ENCODE measurements around the gene AGAP1.

Gene AGAP1

GRCh38 chr2:235820571-235820970 is 326.7 kb downstream of the AGAP1 start:
- in situ Hi-C loops (cut with MboI; ENCODE audit: low pct_unique_long_range_greater_than_20kb, low sequenced_read_pairs), result no loop called here
- DNase-seq, result no peak

GRCh38 chr2:235824331-235824730 is 330.5 kb downstream of the AGAP1 start:
- in situ Hi-C loops (cut with MboI; ENCODE audit: low pct_unique_long_range_greater_than_20kb, low sequenced_read_pairs), result no loop called here
- DNase-seq, result no peak

- no peak for DNase-seq
- in situ Hi-C loops (cut with MboI; ENCODE audit: low pct_unique_long_range_greater_than_20kb, low sequenced_read_pairs), result no loop called here
Measured at GRCh38 chr2:235825946-235826345, 332.1 kb downstream of the AGAP1 start.

- DNase-seq, result no peak
- in situ Hi-C loops (cut with MboI; ENCODE audit: low pct_unique_long_range_greater_than_20kb, low sequenced_read_pairs), result no loop called here
Measured at GRCh38 chr2:235826826-235827225, 333.0 kb downstream of the AGAP1 start.

GRCh38 chr2:235827585-235827992 is 333.7 kb downstream of the AGAP1 start:
- in situ Hi-C loops (cut with MboI; ENCODE audit: low pct_unique_long_range_greater_than_20kb, low sequenced_read_pairs), result no loop called here
- DNase-seq, result no peak

GRCh38 chr2:235829726-235830125 is 335.9 kb downstream of the AGAP1 start:
- DNase-seq, result no peak
- in situ Hi-C loops (cut with MboI; ENCODE audit: low pct_unique_long_range_greater_than_20kb, low sequenced_read_pairs), result no loop called here

- in situ Hi-C loops (cut with MboI; ENCODE audit: low pct_unique_long_range_greater_than_20kb, low sequenced_read_pairs), result no loop called here
- DNase-seq, result no peak
Measured at GRCh38 chr2:235831755-235832154, 337.9 kb downstream of the AGAP1 start.

GRCh38 chr2:235832941-235833340 is 339.1 kb downstream of the AGAP1 start:
- DNase-seq, result no peak
- in situ Hi-C loops (cut with MboI; ENCODE audit: low pct_unique_long_range_greater_than_20kb, low sequenced_read_pairs), result no loop called here

- in situ Hi-C loops (cut with MboI; ENCODE audit: low pct_unique_long_range_greater_than_20kb, low sequenced_read_pairs), result no loop called here
- DNase-seq, result no peak
Measured at GRCh38 chr2:235833971-235834620, 340.3 kb downstream of the AGAP1 start.

- in situ Hi-C loops (cut with MboI; ENCODE audit: low pct_unique_long_range_greater_than_20kb, low sequenced_read_pairs), result no loop called here
- DNase-seq, result no peak
Measured at GRCh38 chr2:235834781-235835180, 340.9 kb downstream of the AGAP1 start.

GRCh38 chr2:235835810-235836209 is 342.0 kb downstream of the AGAP1 start:
- no peak for DNase-seq
- in situ Hi-C loops (cut with MboI; ENCODE audit: low pct_unique_long_range_greater_than_20kb, low sequenced_read_pairs), result no loop called here

GRCh38 chr2:235836491-235836911 is 342.7 kb downstream of the AGAP1 start:
- DNase-seq, result no peak
- in situ Hi-C loops (cut with MboI; ENCODE audit: low pct_unique_long_range_greater_than_20kb, low sequenced_read_pairs), result no loop called here

- in situ Hi-C loops (cut with MboI; ENCODE audit: low pct_unique_long_range_greater_than_20kb, low sequenced_read_pairs), result no loop called here
- no peak for DNase-seq
Measured at GRCh38 chr2:235839226-235839625, 345.4 kb downstream of the AGAP1 start.

- DNase-seq, result no peak
- in situ Hi-C loops (cut with MboI; ENCODE audit: low pct_unique_long_range_greater_than_20kb, low sequenced_read_pairs), result no loop called here
Measured at GRCh38 chr2:235839974-235840373, 346.1 kb downstream of the AGAP1 start.

- no peak for DNase-seq
- in situ Hi-C loops (cut with MboI; ENCODE audit: low pct_unique_long_range_greater_than_20kb, low sequenced_read_pairs), result no loop called here
Measured at GRCh38 chr2:235841863-235842262, 348.0 kb downstream of the AGAP1 start.

- no peak for DNase-seq
- in situ Hi-C loops (cut with MboI; ENCODE audit: low pct_unique_long_range_greater_than_20kb, low sequenced_read_pairs), result no loop called here
Measured at GRCh38 chr2:235842941-235843340, 349.1 kb downstream of the AGAP1 start.

GRCh38 chr2:235843591-235844395 is 349.9 kb downstream of the AGAP1 start:
- no peak for DNase-seq
- in situ Hi-C loops (cut with MboI; ENCODE audit: low pct_unique_long_range_greater_than_20kb, low sequenced_read_pairs), result no loop called here

GRCh38 chr2:235844561-235844960 is 350.7 kb downstream of the AGAP1 start:
- in situ Hi-C loops (cut with MboI; ENCODE audit: low pct_unique_long_range_greater_than_20kb, low sequenced_read_pairs), result no loop called here
- no peak for DNase-seq

- in situ Hi-C loops (cut with MboI; ENCODE audit: low pct_unique_long_range_greater_than_20kb, low sequenced_read_pairs), result no loop called here
- no peak for DNase-seq
Measured at GRCh38 chr2:235845245-235845644, 351.4 kb downstream of the AGAP1 start.

GRCh38 chr2:235847576-235847975 is 353.7 kb downstream of the AGAP1 start:
- DNase-seq, result no peak
- in situ Hi-C loops (cut with MboI; ENCODE audit: low pct_unique_long_range_greater_than_20kb, low sequenced_read_pairs), result no loop called here

GRCh38 chr2:235848055-235848454 is 354.2 kb downstream of the AGAP1 start:
- in situ Hi-C loops (cut with MboI; ENCODE audit: low pct_unique_long_range_greater_than_20kb, low sequenced_read_pairs), result no loop called here
- no peak for DNase-seq

Data from KBM-7 (cell line).